GM12891 (cell line): ENCODE measurements around the gene SPATS1.

Source experiments
- PAX5 ChIP-seq: IDR thresholded peaks from 2 replicates; pipeline ENCODE4 v1.6.1; 2011; ENCODE audit warnings: low read length, moderate library complexity, mild to moderate bottlenecking; ENCODE audit not compliant: insufficient read depth, severe bottlenecking
- POLR2A ChIP-seq: IDR thresholded peaks from 2 replicates; pipeline ENCODE4 v1.6.1; 2011; ENCODE audit warnings: low read depth, low read length, control low read depth
- POLR2AphosphoS5 ChIP-seq: IDR thresholded peaks from 2 replicates; pipeline ENCODE4 v1.6.1; 2011; ENCODE audit warnings: low read depth, low read length, control low read depth
- POU2F2 ChIP-seq: IDR thresholded peaks from 2 replicates; pipeline ENCODE4 v1.6.1; 2011; ENCODE audit warnings: low read depth, mild to moderate bottlenecking, control low read depth, low read length, moderate library complexity
- SPI1 ChIP-seq: IDR thresholded peaks from 2 replicates; pipeline ENCODE4 v1.6.1; 2011; ENCODE audit warnings: low read depth, low read length, control low read depth
- TAF1 ChIP-seq: IDR thresholded peaks from 2 replicates; pipeline ENCODE4 v1.6.1; 2011; ENCODE audit warnings: low read depth, low read length, control low read depth

DNA sequence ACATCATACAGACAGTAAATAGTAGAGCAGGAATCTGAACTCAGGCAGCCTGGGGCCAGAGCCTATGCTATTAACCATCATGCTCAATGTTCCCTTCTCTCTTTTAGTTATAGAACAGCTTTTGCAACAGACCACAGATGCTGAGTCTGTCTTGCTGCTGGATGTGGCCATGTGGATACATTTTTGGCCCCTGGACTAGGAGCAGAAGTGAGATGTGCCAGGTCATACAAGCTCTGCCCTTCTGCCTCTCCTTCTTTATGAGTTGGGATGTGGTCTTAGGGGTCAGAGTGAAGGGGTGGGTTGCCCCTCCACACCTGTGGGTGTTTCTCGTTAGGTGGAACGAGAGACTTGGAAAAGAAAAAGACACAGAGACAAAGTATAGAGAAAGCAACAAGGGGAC lies 14.7 kb upstream of the SPATS1 start:
- no peak for TF ChIP-seq POLR2A
- no peak for TF ChIP-seq TAF1
- TF ChIP-seq POLR2AphosphoS5: no peak
- no peak for TF ChIP-seq SPI1
- TF ChIP-seq PAX5: no peak
- TF ChIP-seq POU2F2: no peak
